SK-N-SH (cell line): ENCODE results near the gene CACNG3.

ENCODE experiments used
- CTCF ChIP-seq: fragments of 200-600 bp; sonication (generic); IDR thresholded peaks from 2 replicates; pipeline ENCODE4 v1.6.1; 2017; ENCODE audit warnings: antibody characterized with exemption, mild to moderate bottlenecking, moderate library complexity
- EP300 ChIP-seq, 2 experiments: IDR thresholded peaks; 2 replicates each; pipeline versions ENCODE4 v1.4.0 to v1.6.1; 2012; ENCODE audit warnings: borderline replicate concordance in 1 of 2, low read depth in 1 of 2, low read length in 1 of 2
- EZH2phosphoT487 ChIP-seq: fragments of 200-600 bp; sonication (generic); IDR thresholded peaks from 2 replicates; pipeline ENCODE4 v1.6.1; 2017; ENCODE audit warnings: low read depth, mixed run types, mild to moderate bottlenecking, antibody characterized with exemption, moderate library complexity, borderline replicate concordance
- FOXM1 ChIP-seq: IDR thresholded peaks from 2 replicates; pipeline ENCODE4 v1.4.0; 2012; ENCODE audit warnings: low read depth, mild to moderate bottlenecking
- MXI1 ChIP-seq: IDR thresholded peaks from 2 replicates; pipeline ENCODE4 v1.6.1; 2012; ENCODE audit warnings: mild to moderate bottlenecking, low read depth, low read length, improper control_type of control experiment
- POLR2AphosphoS5 ChIP-seq: IDR thresholded peaks from 2 replicates; pipeline ENCODE4 v1.6.1; 2012; ENCODE audit warnings: low read depth, low read length
- RAD21 ChIP-seq: IDR thresholded peaks from 2 replicates; pipeline ENCODE4 v1.6.1; 2012; ENCODE audit warnings: mild to moderate bottlenecking, low read length
- RCOR1 ChIP-seq: fragments of 150-350 bp; IDR thresholded peaks from 2 replicates; pipeline ENCODE4 v1.6.1; 2017; ENCODE audit warnings: antibody characterized with exemption, low read length
- REST ChIP-seq: IDR thresholded peaks from 2 replicates; pipeline ENCODE4 v1.6.1; 2012; ENCODE audit warnings: mild to moderate bottlenecking, low read depth, low read length, moderate library complexity
- TAF1 ChIP-seq: IDR thresholded peaks from 2 replicates; pipeline ENCODE4 v1.6.1; 2012; ENCODE audit warnings: low read depth, mild to moderate bottlenecking, low read length, moderate library complexity, borderline replicate concordance
- USF1 ChIP-seq: IDR thresholded peaks from 2 replicates; pipeline ENCODE4 v1.4.0; 2012; ENCODE audit warnings: low read depth, borderline replicate concordance
- TF ChIP-seq, protein P1 (sequence below): IDR thresholded peaks from 2 replicates; pipeline ENCODE4 v1.4.0; 2012; ENCODE audit warnings: low read depth
- TF ChIP-seq, protein P2 (sequence below): IDR thresholded peaks from 2 replicates; pipeline ENCODE4 v1.4.0; 2012; ENCODE audit warnings: low read depth, borderline replicate concordance
- TF ChIP-seq, protein P3 (sequence below): IDR thresholded peaks from 2 replicates; pipeline ENCODE4; 2012

- TF ChIP-seq MXI1 (no peak), TAF1 (no peak), REST (no peak), RAD21 (no peak), CTCF (no peak), FOXM1 (no peak), USF1 (no peak), EZH2phosphoT487 (no peak), RCOR1 (no peak), POLR2AphosphoS5 (no peak), EP300 (IDR thresholded peaks at IDR 0.05; ENCODE audit: borderline replicate concordance in 1 of 2, low read depth in 1 of 2, low read length in 1 of 2) (no peak)
- TF ChIP-seq, protein P1, sequence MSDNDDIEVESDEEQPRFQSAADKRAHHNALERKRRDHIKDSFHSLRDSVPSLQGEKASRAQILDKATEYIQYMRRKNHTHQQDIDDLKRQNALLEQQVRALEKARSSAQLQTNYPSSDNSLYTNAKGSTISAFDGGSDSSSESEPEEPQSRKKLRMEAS: no peak
- TF ChIP-seq, protein P2, sequence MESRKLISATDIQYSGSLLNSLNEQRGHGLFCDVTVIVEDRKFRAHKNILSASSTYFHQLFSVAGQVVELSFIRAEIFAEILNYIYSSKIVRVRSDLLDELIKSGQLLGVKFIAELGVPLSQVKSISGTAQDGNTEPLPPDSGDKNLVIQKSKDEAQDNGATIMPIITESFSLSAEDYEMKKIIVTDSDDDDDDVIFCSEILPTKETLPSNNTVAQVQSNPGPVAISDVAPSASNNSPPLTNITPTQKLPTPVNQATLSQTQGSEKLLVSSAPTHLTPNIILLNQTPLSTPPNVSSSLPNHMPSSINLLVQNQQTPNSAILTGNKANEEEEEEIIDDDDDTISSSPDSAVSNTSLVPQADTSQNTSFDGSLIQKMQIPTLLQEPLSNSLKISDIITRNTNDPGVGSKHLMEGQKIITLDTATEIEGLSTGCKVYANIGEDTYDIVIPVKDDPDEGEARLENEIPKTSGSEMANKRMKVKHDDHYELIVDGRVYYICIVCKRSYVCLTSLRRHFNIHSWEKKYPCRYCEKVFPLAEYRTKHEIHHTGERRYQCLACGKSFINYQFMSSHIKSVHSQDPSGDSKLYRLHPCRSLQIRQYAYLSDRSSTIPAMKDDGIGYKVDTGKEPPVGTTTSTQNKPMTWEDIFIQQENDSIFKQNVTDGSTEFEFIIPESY: no peak
- TF ChIP-seq, protein P3, sequence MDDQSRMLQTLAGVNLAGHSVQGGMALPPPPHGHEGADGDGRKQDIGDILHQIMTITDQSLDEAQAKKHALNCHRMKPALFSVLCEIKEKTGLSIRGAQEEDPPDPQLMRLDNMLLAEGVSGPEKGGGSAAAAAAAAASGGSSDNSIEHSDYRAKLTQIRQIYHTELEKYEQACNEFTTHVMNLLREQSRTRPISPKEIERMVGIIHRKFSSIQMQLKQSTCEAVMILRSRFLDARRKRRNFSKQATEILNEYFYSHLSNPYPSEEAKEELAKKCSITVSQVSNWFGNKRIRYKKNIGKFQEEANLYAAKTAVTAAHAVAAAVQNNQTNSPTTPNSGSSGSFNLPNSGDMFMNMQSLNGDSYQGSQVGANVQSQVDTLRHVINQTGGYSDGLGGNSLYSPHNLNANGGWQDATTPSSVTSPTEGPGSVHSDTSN: no peak
These were observed 126.8 kb downstream of the CACNG3 start for GRCh38 chr16:24382762-24383407.
